Activated B cell treated with CpG ODN at 0.5 μM for 24 hours (primary cell): ENCODE measurements around the gene BEAN1. TPM values are rescaled to one million over a fixed set of nuclear protein-coding genes. Genes with fewer than 3 reads are reported as not detected.

Experiments
- ATAC-seq: fragments of 200-7000 bp; cut with Tn5 transposase; one replicate; pipeline ENCODE4 v1.10.0; 2021; ENCODE audit warnings: low read depth, mild to moderate bottlenecking, moderate library complexity
- CTCF ChIA-PET: fragments of 350-600 bp; sonication (Branson Sonifier 250); formaldehyde crosslinking; loops from one replicate; lab custom pipeline; 2021; ENCODE audit warnings: antibody characterized with exemption; lab: Charles Lee
- POLR2A ChIA-PET: fragments of 350-600 bp; sonication (Branson Sonifier 250); formaldehyde crosslinking; loops from one replicate; lab custom pipeline; 2021; ENCODE audit warnings: antibody characterized with exemption; lab: Charles Lee
- DNase-seq: peaks from one replicate; pipeline ENCODE4 v3.0.0; 2022
- H3K27ac Mint-ChIP-seq: one replicate; pipeline ENCODE4 v1.8.0; 2020; ENCODE audit warnings: mixed read lengths
- H3K27me3 Mint-ChIP-seq: one replicate; pipeline ENCODE4 v1.8.0; 2021; ENCODE audit warnings: mixed read lengths
- H3K36me3 Mint-ChIP-seq: one replicate; pipeline ENCODE4 v1.8.0; 2021; ENCODE audit warnings: low read depth, mixed read lengths
- H3K4me1 Mint-ChIP-seq: one replicate; pipeline ENCODE4 v1.8.0; 2021; ENCODE audit warnings: mixed read lengths
- H3K4me3 Mint-ChIP-seq: one replicate; pipeline ENCODE4 v1.8.0; 2020; ENCODE audit warnings: mild to moderate bottlenecking, mixed read lengths
- H3K9me3 Mint-ChIP-seq: one replicate; pipeline ENCODE4 v1.8.0; 2020; ENCODE audit warnings: mixed read lengths
- intact Hi-C: fragments of 100-400 bp; cut with micrococcal nuclease; formaldehyde crosslinking; loops from one replicate; pipeline ENCODE4 v1.15.1; 2024
- total RNA-seq: library from RNA; stranded (reverse); gene quantifications from 2 replicates; pipeline ENCODE4 v1.2.3, GENCODE V29; 2022
- TF ChIP-seq, protein P1 (sequence below): fragments of 200-600 bp; IDR thresholded peaks from one replicate; pipeline ENCODE4 v1.8.0; 2022; ENCODE audit warnings: antibody characterized with exemption, mild to moderate bottlenecking

BEAN1 gene
- total RNA-seq, 1 donor from 2014 or later, result not detected

DNA sequence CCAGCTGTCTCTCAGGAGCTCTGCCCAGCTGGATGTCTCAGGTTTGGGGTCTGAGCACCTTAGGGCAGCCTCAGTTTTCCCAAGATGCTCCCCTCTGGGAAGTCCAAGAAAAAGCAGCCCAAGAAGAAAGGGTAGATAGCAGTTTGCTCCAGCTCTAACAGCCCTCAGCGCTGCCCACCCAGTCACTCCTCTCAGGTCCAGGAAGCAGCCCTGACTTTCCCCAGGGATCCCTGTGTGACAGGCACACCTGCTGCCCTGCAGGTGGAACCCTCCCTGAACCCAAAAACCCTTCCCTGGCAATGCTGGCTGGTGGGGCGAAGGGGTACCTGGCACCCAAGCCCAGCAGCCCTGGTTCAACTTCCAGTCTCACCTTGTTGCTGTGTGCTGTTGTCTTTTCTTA, 48.1 kb downstream of the BEAN1 start:
- Mint-ChIP-seq H3K9me3 (no peaks in the 10 kb centered on the region), H3K4me3 (no peak overlapping the region), H3K27ac (no peak overlapping the region), H3K27me3 (peaks cover 13% of the 10 kb centered on the region), H3K4me1 (peaks cover 22% of the 10 kb centered on the region), H3K36me3 (no peaks in the 10 kb centered on the region)
- POLR2A ChIA-PET, result no interaction called here
- CTCF ChIA-PET, result interaction anchor here (1.0 to 1.6 kb wide), 2 partner anchors 69 to 114 kb away, joined by 3 to 5 read pairs; no protein-coding TSS in a partner anchor
- no peak for ATAC-seq
- no peak for DNase-seq
- intact Hi-C loops, result no loop called here
- TF ChIP-seq, protein P1, sequence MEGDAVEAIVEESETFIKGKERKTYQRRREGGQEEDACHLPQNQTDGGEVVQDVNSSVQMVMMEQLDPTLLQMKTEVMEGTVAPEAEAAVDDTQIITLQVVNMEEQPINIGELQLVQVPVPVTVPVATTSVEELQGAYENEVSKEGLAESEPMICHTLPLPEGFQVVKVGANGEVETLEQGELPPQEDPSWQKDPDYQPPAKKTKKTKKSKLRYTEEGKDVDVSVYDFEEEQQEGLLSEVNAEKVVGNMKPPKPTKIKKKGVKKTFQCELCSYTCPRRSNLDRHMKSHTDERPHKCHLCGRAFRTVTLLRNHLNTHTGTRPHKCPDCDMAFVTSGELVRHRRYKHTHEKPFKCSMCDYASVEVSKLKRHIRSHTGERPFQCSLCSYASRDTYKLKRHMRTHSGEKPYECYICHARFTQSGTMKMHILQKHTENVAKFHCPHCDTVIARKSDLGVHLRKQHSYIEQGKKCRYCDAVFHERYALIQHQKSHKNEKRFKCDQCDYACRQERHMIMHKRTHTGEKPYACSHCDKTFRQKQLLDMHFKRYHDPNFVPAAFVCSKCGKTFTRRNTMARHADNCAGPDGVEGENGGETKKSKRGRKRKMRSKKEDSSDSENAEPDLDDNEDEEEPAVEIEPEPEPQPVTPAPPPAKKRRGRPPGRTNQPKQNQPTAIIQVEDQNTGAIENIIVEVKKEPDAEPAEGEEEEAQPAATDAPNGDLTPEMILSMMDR, result no peak

DNA sequence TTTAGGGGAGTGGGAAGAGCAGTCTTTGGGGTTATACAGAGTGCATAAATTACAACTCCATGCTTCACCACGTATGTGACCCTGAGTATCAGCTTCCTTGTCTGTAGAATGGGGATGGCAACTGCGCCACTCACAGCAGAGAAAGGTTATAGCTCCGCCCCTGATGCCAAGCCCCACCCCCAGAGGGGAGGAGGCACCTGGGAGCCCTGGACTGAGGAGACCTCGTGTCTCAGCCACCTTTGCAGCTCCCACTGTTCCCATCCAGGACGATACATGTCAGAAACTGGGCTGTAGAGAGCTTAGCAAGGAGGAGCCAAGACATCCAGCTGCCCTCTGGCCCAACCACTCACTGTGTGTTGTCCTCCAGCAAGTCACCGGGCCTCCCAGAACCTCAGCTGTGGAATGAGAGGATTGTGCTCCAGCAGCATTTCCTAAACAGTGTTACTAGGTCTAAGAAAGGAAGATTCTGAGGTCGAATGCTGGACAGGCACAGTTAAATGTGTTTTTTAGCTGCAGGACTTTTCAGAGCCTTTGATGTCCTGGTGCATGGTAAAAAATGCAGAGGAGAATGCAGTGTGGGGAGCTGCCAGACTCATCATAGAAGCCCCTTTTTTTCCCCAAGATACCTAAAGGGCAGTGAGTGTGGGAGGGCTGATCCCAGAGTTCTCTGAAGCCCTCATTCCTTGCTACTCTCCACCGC, 49.4 kb downstream of the BEAN1 start:
- H3K9me3 Mint-ChIP-seq, result no peaks in the 10 kb centered on the region
- no peak overlapping the region for H3K4me3 Mint-ChIP-seq
- H3K27ac Mint-ChIP-seq, result no peak overlapping the region
- peaks cover 22% of the 10 kb centered on the region for H3K4me1 Mint-ChIP-seq
- ATAC-seq (no peak), DNase-seq (no peak)
- no peaks in the 10 kb centered on the region for H3K36me3 Mint-ChIP-seq
- TF ChIP-seq, protein P1, result no peak
- POLR2A ChIA-PET, result interaction anchor here (0.6 kb wide), 1 partner anchor 71 kb away, joined by 3 read pairs; no protein-coding TSS in a partner anchor
- CTCF ChIA-PET, result interaction anchor here (0.5 to 2.6 kb wide), 11 partner anchors 14 to 391 kb away, joined by 3 to 11 read pairs (median 4); no protein-coding TSS in a partner anchor
- H3K27me3 Mint-ChIP-seq, result peaks cover 10% of the 10 kb centered on the region
- intact Hi-C loops, result no loop called here

DNA sequence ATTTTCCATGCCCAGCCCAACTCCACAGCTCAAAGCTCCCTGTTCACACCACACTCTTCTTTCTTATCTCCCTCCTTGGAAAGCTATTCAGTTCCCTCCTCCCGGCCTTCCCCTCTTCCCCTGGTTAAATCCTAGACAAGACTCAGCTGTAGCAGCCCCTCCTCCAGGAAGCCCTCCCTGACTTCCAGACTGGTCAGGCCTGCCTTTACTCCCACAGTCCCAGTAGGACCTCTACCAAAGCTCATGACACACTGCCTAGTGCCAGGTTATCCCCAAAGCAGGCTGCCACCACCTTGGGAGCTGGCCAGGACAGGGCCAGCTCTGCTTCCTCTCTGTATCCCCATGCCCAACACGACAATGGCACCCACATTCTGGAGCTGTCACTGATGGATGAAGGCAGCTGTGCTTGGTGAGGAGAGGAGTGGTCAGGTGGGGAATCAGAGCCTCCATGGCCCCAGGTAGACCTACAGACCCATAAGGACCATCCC, 50.0 kb downstream of the BEAN1 start:
- Mint-ChIP-seq H3K9me3 (no peaks in the 10 kb centered on the region), H3K4me3 (no peak overlapping the region), H3K36me3 (no peaks in the 10 kb centered on the region), H3K27ac (no peak overlapping the region), H3K4me1 (peaks cover 22% of the 10 kb centered on the region), H3K27me3 (peaks cover 10% of the 10 kb centered on the region)
- ATAC-seq (no peak), DNase-seq (no peak)
- TF ChIP-seq, protein P1, result no peak
- ChIA-PET CTCF (interaction anchor here (0.8 to 2.6 kb wide), 10 partner anchors 38 to 391 kb away, joined by 3 to 11 read pairs (median 4); no protein-coding TSS in a partner anchor), POLR2A (no interaction called here)
- intact Hi-C loops, result no loop called here

DNA sequence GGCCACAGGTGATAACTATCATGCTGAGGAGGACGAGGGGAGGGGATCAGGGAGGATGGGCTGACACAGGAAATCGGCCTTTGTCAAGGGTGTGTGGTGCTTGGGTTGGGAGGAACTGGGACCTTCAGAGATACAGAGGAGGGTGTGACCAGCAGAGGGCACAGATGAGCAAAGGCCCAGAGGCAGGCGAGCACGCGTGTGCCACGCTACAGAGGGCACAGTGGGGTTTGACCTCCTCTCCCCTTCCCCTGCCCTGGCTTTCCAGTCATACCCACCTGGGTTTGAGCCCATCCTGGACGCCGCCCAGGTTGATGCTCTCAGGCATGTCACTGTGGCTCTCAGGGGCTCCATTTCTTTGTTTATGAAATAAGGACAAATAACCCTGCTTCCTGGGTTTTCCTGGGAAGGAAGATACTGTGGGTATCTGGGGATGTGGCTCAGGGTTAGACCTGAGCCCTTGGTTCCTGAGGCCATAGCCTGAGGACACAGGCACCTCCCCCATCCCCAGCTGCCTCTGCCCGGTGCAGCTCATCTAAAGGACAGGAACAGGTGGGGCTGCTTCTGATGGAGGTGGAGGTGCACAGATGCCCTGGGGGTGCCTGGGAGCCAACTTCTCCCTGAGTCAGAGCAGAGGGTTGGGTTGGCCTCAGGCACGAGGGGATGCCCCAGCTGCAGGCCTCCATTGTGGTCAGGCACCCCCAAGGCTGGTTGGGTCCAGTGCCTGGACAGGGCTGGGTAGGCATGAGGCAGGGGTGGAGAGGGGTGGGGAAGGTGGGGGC, 51.8 kb downstream of the BEAN1 start:
- H3K4me3 Mint-ChIP-seq, result no peak overlapping the region
- no peaks in the 10 kb centered on the region for H3K36me3 Mint-ChIP-seq
- H3K4me1 Mint-ChIP-seq, result peaks cover 27% of the 10 kb centered on the region
- TF ChIP-seq, protein P1, result no peak
- no peaks in the 10 kb centered on the region for H3K9me3 Mint-ChIP-seq
- peaks cover 7% of the 10 kb centered on the region for H3K27me3 Mint-ChIP-seq
- DNase-seq (peak; percentile 63), ATAC-seq (peak; percentile 84)
- POLR2A ChIA-PET, result interaction anchor here (1.6 kb wide), 1 partner anchor 73 kb away, joined by 4 read pairs; the partner anchor contains the start of gene CKLF
- H3K27ac Mint-ChIP-seq, result no peak overlapping the region
- CTCF ChIA-PET, result interaction anchor here (0.9 to 2.6 kb wide), 9 partner anchors 29 to 130 kb away, joined by 3 to 11 read pairs (median 4); partner anchors contain the start of gene CMTM2
- intact Hi-C loops, result loop anchor here (1.0 to 2.0 kb wide), 5 partner anchors 37 to 125 kb away; partner anchors contain the start of genes CMTM3 and TK2
